ENCODE results near the gene HCRT.
"Not testable (repeated sequence)": the region's sequence is repeated elsewhere in the genome, so short reads cannot be mapped to it uniquely, and the experiment has no call there.

Gene HCRT, protein sequence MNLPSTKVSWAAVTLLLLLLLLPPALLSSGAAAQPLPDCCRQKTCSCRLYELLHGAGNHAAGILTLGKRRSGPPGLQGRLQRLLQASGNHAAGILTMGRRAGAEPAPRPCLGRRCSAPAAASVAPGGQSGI

DNA sequence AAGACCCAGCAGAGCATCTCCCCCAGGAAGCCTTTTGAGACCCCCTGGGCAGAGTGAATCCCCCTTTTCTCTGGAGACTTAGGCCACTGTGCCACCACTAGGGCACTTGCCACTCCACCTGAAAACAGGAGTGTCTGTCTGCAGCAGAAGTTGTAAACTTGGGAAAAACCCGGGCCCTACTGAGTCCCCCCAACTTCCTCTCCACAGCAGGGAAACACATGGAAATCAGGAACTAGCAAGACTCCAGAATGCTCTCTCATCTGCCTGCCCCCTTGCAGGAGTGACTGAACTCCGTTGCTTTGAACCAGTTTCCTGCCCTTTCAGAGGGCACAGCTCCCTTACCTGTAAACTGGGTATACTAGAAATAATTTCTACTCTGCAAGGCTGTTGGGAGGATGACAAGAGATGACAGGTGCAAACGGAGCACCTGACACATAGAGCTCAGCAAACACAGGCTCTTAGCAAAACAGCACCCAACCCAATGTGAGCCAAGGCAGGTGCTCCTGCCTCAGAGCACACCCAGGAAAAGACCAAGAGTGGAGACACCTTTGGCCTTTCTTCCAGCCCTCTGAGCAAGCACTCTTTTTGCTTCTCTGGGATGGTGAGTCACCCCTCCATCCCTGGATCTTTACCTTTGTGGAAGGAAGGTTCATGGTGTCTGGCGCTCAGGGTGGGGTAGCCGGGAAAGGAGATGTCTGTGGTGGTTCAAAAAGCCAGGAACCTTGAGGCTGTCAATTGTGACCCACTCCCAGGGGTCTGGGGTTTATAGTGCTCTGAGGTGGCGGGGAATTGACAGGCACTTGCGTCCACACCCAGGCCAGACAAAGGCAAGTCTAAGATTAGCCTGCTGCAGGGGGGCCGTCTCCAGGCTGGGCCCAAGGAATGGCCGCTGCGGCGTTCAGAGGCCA lies at the start of gene HCRT:
HCRT (minus strand) TSS at position 740 of the 908 bp plus-strand sequence; CDS start at position 653, 87 bp downstream.
- no peak for DNase-seq (ENCODE audit: low read depth)

DNA sequence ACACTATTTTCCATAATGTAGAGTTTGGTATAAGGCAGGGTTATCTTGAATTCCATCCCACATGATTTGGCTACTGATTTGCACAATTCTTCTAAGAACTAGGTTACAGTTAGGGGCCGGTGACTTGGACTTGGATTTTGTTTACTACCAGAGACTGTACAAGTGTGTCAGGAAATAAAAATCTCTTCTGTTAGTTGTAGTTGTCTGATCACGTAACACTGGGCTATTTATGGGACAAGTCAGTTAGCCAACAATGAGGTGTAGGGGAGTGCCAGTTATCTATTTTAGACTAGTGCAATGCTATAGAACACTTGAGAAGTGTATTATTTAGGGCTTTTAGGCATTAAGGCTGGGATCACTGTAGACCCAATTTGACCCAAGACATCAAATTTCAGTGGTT lies 48.7 kb upstream of the HCRT start:
- DNase-seq (ENCODE audit: low read depth), result no peak

DNA sequence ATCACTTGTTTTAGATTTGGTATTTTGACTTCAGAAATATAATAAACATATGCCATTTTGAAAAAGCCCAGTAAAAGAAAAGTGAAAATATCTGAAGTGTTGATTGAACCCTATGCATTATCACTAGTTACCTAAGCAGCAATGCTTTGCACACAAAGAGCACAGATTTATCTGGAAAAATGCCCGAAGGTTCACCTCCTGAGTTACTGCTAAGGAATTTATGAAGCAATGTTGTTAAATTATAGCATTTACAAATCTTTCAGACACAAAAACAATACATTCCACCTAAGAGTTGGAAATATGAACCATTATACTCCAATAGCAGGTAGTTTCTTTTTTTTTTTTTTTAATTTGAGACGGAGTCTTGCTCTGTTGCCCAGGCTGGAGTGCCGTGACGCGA lies 47.9 kb upstream of the HCRT start:
- no peak for DNase-seq (ENCODE audit: low read depth)

DNA sequence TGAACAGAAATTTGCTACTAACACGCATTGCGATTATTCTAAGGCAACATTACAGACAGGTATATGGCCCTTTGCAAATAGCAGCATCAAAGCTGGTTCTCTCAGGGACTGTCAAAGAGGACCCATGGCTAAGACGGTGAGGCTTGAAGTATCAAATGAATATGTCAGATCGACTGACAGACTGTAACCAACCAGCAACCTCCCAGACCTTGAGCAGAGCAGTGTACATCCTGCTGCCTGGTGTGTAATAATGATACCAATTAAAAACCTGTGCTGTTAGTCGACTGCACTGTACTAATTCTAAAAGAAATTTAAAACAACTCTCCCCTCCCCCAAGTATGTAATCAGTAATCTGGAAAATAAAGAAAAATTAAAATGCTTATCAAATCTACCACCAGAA lies 45.0 kb upstream of the HCRT start:
- no peak for DNase-seq (ENCODE audit: low read depth)

DNA sequence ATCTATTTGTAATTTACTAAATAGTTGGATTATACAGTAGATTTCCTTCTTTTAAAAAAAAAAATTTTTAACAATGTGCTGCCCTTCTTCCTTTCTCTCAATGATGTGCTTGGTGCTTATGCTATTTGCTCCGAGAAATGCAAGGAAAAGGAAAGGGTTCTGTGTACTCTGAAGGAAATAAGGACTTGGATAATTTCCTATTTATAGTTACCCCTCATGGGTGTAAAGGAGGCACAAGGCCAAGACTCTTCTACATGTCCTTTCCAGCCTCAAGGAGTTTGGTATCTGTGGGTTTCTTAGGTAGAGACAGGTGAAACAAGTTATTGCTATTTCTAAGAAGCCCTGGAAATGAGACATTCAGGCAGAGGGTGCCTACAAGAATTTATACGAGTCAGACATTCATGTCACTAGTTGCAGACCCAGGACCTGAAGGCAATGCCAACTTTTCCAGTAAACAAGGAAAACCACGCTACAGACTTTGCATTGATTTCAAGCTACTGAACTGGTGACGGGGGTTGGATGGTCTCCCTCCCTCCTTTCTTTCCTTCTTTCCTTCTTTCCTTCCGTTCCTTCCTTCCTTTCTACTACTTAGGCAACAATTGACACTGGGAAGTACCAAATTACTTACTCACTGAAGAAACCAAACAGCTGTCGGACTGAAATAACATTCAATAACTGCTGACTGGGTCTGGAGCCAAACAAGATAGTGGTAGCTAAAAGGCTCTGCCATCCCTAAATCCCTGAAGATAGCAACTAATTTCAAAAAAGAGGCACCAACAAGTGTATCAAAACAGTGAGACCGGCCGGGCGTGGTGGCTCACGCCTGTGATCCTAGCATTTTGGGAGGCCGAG lies 42.8 kb upstream of the HCRT start:
- DNase-seq (ENCODE audit: low read depth), result peak; percentile 16

DNA sequence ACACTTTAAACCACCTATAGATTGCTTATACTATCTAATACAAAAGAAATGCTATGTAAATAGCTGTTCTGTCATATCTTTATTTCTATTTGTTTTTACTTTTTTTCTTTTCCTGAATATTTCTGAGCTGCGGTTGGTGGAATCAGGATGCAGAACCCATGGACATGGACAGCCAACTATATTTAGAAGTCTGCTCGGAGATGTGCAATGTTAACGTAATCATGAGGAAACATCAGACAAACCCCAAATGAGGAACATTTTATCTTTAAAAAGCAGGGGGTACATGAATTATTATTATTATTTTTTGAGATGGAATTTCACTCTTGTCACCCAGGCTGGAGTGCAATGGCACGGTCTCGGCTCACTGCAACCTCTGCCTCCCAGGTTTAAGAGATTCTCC lies 40.4 kb upstream of the HCRT start:
- no peak for DNase-seq (ENCODE audit: low read depth)

DNA sequence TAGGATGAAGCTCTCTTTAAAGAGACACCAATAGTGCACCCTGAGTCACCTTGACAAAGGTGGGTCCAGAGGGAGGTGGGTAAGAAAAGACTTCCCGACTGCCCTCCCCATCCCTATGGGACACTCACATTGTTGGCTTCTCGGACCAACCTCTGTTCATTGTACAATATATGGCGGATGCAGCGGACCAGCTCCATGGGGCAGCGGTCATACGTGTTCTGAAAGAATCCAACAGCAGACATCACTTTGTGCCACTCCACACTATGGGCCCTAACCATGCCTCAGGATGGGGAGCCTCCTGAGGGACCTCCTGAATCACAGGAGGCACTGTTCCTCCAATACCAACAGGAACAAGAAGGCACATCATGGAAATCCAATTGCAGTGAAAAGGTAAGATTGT lies 39.4 kb upstream of the HCRT start:
- DNase-seq (ENCODE audit: low read depth), result no peak

DNA sequence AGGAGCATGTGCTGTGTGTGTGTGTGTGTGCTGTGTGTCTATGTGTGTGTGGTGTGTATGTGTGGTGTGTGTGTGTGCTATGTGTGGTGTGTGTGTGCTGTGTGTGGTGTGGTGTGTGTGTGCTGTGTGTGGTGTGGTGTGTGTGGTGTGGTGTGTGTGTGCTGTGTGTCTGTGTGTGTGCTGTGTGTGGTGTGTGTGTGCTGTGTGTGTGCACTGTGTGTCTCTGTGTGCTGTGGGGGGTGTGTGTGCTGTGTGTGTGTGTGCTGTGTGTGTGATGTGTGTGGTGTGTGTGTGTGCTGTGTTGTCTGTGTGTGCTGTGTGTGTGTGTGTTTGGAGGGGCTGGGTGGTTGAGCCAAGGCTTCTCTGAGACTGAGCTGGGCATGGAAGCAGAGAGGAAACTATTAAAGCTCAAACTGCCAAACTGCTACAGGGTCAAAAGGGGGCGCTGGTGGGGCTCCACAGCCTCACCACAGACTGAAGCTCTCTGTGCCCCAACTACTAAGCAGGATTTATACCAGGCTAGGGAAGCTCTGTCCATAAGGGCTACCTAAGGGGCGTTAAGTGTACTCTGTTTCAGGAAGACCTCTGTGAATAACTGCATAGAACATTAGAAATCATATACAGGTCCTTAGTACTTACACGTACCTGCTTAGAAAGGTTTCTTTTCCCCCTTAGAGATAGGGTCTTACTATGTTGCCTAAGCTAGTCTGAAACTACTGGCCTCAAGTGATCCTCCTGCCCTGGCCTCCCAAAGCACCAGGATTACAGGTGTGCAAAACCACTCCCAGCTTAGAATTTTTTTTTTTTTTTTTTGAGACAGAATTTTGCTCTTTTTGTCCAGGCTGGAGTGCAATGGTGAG lies 36.9 kb upstream of the HCRT start:
- DNase-seq (ENCODE audit: low read depth), result peak; percentile 48

DNA sequence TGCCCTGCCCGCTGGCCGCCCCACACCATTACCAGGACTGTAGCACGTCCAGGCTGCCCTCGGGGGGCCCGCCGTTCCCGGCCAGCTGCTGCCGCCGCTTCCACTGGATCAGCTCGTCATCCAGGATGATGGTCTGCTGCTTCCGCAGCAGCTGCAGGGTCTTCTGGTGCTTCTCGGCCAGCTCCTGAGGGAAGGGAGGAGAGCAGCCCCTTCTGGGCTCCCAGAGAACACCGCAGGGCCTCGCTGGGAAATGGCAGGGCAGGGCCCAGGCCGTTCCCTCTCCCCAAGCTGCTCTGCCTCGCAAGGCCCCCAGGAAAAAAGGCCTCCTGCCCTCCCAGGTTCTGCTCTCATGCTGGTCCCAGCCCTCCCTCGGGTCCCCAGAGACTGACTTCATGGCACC lies 34.0 kb upstream of the HCRT start:
- DNase-seq (ENCODE audit: low read depth), result not testable (repeated sequence)

DNA sequence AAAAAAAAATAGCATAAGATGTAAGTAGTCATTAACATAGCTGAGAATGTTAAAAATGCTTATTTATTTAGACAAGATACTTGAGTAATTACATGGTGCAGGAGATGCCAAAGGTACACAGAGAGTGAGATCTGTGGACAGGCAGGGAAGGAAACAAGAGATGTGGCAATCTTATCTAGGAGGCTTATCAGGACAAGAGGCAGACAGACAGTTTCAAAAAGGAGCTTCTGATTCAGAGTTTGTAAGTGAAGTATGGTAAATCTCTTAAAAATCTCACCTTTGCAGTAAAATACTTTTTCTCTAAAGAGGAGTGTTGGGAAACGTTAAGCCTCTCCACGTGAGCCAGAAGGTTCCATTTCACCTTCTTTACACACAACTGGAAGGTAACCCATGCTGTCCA lies 28.9 kb upstream of the HCRT start:
- DNase-seq (ENCODE audit: low read depth), result no peak

DNA sequence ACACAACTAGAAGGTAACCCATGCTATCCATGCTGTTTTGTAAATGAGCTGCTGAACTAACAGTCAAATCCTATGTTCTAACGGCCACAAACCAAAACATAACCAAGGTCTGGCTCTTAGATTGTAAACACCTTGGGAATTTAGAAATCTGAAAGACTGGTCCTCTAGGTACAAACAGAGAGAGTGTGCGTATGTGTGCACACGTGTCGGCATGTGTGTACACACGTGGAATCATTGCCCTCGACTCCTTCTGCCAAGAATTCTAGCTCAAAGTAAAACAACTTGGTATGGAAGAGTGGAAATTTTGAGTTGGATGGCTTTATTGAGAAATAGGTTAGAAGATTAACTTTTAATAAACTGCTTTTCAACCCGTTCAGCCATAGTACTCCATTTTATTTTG lies 27.1 kb upstream of the HCRT start:
- DNase-seq (ENCODE audit: low read depth), result peak; percentile 64

DNA sequence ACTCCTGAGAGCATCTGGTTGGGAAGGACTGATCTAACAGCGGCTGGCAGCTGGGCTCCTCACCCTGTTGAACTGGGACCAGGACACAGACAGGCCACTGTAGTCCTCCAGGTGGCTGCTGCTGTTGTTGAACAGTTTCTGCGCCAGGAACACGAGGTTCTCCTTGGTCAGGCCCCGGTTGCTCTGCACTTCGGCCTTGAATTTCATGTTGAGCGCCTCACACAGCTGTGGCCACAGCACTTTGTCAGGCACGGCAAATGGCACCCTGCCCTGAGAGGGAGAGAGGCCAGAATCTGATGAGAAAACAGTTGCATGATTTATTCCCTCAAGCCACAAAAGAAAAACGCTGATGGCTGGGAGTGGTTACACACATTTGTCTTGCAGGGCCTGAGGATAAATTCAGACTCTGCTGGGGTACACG lies 26.7 kb upstream of the HCRT start:
- DNase-seq (ENCODE audit: low read depth), result peak; percentile 82

DNA sequence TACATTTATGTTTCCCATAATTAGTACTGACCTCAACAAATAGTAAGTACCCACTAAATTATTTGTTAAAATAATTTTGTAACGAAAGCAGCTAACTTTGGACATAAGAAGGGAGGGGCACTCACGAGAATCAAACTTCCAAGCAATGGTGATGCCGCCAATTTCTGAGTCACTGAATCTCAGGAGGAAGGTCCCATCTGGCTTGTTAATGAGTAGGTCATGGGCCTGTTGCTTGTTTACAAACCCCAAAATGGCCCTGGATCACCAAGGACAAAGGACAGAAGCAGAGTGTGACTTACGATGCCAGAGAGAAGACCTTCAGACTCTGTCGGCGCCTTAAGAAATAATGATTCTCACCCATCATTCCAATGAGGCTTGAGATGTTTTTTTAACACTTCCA lies 24.8 kb upstream of the HCRT start:
- no peak for DNase-seq (ENCODE audit: low read depth)

DNA sequence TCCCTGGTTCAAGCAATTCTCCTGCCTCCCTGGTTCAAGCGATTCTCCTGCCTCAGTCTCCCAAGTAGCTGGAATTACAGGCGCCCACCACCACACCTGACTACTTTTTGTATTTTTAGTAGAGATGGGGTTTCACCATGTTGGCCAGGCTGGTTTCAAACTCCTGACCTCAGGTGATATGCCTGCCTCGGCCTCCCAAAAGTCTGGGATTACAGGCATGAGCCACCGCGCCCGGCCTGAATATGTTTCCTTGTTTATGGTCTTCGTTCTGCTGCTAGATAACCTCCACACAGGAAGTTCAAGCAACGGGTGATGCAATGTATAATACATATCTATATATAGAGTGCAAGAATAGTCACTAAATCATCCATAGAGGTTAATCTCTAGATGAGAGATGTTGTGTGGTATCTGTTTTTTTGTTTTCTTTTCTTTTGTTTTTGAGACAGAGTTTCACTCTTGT lies 20.9 kb upstream of the HCRT start:
- DNase-seq (ENCODE audit: low read depth), result not testable (repeated sequence)

DNA sequence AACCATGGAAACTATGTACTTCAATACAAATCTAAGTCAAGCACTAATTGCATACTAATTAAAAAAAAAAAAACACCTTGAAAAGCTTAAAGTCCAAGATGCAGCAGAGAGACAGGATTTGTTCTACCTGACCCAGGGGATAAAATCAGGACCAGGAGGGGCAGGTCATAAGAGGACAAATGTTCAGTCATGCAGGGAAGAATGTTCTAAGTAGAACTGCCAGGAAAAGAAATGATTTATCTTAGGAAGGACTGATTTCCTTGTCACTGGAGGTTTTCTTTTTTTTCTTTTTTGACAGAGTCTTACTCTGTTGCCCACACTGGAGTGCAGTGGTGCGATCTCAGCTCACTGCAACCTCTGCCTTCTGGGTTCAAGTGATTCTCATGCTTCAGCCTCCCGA lies 18.1 kb upstream of the HCRT start:
- no peak for DNase-seq (ENCODE audit: low read depth)

DNA sequence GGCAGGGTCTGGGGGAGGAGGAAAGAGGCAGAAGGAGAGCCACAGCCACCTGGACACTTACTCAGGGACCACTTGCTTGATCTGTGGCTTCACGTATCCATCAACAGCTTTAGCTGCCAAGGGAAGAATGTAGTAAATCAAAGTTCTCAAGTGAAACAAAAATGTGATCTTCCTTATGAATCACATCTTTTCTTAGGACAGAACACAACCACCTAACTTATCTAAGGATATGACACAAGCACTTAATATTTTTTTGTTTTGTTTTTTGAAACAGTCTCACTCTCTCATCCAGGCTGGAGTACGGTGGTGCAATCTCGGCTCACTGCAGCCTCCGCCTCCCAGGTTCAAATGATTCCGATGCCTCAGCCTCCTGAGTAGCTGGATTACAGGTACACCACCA lies 17.4 kb upstream of the HCRT start:
- no peak for DNase-seq (ENCODE audit: low read depth)

DNA sequence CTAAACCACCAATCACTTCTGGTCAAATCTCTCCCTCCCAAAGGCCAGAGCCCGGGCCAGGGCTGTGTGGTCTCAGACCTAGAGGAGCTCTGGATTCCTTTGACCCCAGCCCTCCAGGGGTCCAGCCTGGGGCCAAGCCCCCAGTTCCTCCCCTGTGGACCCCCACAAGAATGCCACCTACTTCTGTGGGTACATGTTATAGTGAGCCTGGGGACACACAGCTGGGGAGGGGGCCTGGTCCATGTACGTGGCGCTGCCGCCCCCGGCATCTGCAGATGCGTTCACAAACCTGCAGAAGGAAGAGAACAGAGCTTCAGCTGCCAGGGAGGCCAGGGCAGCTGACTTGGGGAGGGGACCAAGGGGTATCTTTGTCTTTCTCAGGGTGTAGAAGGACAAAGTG lies 16.9 kb upstream of the HCRT start:
- DNase-seq (ENCODE audit: low read depth), result no peak

DNA sequence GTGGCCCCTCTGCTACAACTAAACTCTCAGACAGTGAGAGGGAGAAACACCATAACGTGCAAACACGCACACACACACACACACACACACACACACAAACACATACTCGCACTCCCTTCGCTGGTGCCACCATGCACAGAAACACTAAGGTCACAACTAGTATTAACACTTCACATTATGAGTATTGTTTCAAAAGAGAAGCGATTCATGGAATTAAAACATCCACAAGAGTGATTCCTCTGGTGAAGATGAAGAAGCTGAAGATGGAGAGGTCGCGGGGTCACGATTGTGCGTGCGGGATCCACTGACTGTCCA lies 16.2 kb upstream of the HCRT start:
- DNase-seq (ENCODE audit: low read depth), result no peak

DNA sequence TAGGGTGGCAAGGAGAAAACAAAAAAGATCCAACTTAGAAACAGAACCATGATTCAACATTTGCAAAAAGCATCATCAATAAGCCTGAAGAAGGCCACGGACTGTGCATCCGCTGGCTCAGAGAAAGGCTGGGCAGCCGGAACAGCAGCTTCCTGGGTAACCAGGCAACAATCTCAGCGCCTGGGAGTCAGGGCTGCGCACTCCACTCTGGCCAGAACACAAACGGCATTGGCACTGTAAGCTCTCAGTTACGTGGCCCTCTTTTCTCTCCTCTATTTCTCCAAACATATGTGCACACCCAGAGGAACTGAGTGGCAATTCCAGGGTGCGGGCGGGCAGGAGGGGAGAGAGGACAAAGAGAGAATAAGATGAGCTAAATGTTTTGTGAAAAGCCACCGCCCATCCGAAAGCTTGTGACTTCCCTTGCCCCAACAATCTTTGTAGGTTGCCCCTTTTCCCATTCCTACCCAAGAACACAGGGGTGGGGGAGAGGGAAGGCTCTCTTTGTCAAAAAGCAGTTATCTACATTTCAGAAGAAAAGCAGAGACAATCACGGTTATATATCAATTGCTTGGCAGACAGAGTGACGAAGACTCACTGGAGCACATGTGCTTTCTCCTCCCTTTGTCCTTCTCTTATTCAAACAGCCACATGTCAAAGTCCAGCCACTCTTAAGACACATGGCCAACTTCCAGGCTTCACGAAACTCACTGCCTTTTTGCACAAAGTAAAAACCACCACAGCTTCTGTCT lies 15.6 kb upstream of the HCRT start:
- no peak for DNase-seq (ENCODE audit: low read depth)

DNA sequence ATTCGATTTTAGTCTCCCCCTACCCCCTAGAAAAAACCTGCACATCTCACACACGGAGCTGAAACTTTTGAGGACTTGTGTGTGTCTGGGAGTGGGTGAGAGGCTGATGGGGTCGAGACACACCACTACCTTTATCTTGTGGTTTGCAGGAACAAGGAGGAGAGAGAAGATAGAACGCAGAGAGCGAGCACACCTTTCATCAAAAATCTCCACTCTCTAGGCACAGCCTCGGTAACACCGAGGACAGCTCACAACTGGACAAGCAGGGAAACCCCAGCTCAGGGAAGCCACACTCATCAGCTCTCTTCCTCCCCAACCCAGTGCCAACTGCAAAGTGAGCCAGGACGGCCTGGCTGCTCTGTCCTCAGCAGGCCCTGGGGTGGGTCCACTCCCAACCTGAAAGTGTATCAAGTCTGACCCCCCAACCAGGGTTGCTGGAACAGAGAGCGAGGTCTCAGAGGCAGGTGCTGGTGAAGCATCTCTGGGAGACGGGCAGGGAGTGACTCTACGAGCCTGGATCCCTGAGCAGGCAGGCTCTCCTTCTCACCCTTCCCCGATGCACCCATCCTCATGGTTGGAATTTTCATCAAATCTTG lies 14.3 kb upstream of the HCRT start:
- no peak for DNase-seq (ENCODE audit: low read depth)

DNA sequence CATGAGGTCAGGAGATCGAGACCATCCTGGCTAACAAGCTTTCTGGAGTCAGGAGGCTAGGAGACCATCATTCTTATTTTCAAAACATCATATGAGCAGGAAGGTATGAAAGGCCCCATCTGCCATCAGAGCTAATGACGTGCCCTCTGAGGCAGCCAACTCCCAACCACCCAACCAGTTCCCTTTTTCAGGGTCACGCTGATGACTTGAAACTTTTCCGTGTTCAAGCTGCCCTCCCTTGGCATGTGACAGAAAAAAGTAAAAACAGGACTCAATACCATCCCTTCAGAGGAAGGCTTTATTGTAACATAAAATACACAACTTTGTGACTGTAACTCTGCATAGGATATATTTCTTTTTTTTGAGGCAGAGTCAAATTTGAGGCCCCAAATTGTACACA lies 13.6 kb upstream of the HCRT start:
- no peak for DNase-seq (ENCODE audit: low read depth)
